NCI-H2107 treated with DMSO at 0.1 percent for 48 hours (cell line): Measurements from ENCODE around the gene MBNL1.

Experiments used
- DNase-seq: peaks from one replicate; lab custom pipeline; 2025; ENCODE audit not compliant: unreplicated experiment; lab: John Stamatoyannopoulos, UW

MBNL1 gene

DNA sequence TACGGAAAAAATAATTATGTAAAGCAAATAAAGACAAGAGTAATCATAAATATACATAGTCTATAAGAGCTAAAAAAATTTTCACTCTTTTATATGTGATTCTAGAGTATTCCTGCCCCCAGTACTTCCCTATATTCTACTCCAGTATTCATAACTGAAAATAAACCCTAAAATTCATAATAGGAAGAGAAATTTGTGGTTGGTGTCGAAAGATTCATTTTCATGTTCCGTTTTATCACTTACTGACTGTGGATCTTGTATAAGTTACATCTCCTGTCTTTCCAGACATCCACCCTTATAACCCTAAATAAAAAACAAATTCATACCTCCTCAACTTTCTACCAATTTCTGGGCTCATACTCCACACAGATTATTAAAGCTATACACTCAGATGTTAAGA, 16.0 kb upstream of the MBNL1 start:
- no peak for DNase-seq

DNA sequence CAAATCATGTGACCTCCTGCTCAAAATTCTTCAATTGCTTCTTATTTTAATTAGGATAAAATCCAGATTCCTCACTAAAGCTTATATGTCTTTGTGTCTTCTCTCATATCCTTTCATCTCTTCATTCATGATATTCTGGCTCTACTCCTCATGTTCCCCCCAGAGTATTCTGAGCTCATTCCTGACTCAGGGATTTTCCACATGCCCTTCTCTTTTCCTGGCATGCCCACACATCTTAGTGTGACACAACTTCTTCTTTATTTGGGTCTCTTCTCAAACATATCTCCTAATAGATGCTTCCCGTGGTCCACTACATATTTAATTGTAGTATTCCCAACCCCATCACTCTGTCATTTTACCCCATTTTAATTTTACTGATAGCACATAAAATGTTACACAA, 15.2 kb upstream of the MBNL1 start:
- no peak for DNase-seq

- DNase-seq = no peak
Observed at GRCh38 chr3:152254041-152254440, 14.7 kb upstream of the MBNL1 start.

DNA sequence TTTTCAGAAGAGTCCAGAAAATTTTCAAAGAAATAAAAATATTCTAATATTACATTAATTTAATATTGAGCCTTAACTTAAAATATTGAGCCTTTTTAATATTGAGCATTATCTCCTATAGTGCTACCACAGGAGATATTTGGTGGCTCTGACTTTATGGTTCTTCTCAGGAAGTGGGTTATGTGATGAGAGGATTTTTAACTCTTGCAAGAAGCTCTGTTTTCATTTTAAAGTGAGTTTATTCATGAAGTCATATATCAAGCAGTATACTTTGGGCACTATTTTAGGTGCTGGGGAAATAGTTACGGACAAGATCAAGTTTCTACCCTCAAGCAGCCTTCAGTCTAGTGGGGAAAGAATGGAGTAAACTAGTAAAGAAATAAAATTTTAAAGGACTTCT, 13.4 kb upstream of the MBNL1 start:
- no peak for DNase-seq

GRCh38 chr3:152256851-152257562, 11.7 kb upstream of the MBNL1 start:
- no peak for DNase-seq

DNA sequence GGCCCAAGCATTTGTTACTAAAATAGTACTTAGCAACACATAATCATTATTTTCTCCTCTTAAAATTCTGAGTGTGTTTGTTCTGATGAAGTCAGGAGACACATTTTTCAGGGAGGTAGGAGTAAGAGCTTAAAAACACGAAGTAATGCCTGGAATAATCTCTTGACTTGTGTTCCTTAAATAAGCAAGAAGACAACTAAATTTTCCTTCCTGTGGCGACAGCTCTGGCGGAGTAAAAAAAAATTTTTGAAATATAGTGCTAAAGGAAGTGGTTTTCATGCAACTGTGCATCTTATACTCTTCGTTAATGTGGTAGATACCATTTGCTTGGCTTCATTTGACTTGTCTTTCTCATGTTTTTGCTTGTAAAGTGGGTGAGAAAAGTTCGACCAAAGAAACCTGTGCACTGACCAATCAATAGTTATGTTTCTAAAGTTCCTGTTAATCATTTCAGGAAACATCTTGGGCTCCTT, 11.1 kb upstream of the MBNL1 start:
- DNase-seq = no peak

- DNase-seq = no peak
Observed at GRCh38 chr3:152258448-152259393, 10.0 kb upstream of the MBNL1 start.

DNA sequence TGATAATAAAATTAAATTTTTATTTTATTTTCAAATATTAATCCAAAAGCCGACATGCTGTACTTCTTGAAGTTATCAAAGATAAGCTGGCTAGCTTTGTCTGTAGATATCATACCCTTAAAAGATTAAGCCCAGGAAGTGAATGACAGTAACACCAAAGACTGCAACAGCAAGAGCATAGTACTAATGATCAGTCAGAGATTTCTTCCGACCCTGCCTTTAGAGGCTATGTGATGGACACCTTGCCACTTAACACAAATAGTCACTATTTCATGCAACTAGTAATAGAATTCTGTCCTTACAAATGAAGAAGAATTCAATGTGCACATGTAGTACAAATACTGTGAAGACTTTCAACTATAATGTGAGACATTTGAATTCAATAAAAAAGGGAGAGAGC, 9.3 kb upstream of the MBNL1 start:
- no peak for DNase-seq

DNA sequence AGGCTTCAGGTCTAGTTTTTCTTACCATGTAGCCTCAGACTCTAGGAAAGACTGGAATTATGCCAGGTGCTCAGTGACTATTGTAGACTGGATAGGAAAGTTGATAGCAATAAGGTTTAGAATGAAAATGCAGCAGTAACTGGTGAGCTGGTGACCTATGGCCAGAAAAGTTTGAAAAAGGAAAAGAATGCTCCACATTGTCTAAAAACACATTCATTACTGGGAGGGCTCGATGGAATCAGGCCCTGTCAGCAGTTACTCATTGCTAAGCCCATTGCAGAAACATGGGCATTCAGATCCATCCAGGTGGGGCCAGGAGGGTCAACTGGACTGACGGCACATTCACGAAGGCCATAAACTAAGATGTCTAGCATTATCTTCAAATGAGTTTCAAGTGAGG, 8.7 kb upstream of the MBNL1 start:
- no peak for DNase-seq

GRCh38 chr3:152260529-152260928, 8.2 kb upstream of the MBNL1 start:
- no peak for DNase-seq

GRCh38 chr3:152261329-152261728, 7.4 kb upstream of the MBNL1 start:
- DNase-seq = no peak

DNA sequence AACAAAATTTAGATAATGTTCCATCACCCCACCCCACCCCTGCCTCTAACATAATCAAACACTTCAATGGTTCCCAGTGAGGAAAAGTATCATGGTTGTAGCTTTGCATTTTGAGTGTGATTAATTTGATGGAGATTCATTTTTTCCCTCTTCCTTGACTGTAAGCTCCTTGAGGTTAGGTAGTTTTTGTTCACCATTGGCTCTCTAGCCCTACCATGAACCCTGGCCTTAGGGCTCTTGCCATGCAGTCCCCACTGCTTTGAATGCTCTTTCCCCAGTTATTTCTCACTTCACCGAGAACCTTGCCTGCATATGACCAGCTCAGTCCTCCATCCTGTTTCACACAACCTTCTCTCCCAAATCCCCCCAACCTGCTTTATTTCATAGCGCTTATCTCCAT, 5.0 kb upstream of the MBNL1 start:
- DNase-seq = no peak

DNA sequence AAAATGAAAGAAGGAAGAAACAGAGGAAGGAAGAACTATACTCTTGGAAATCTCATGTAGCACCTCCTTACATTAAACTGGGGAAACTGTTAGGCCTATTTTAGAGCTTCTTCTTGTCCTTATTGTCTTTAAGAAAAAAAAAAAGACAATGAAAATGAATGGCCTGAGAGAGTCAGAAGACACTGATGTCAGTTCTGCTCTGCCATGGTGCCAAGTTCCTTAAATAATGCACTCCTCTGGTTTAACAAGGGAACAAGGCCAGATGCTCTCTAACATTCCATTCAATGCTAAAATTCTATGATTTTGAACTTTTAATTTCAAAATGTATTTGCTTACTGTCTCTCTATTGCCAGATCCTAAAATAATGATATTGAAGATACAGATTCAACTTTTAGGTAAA, 4.4 kb upstream of the MBNL1 start:
- no peak for DNase-seq

- no peak for DNase-seq
Observed at GRCh38 chr3:152266221-152266995, 2.3 kb upstream of the MBNL1 start.

DNA sequence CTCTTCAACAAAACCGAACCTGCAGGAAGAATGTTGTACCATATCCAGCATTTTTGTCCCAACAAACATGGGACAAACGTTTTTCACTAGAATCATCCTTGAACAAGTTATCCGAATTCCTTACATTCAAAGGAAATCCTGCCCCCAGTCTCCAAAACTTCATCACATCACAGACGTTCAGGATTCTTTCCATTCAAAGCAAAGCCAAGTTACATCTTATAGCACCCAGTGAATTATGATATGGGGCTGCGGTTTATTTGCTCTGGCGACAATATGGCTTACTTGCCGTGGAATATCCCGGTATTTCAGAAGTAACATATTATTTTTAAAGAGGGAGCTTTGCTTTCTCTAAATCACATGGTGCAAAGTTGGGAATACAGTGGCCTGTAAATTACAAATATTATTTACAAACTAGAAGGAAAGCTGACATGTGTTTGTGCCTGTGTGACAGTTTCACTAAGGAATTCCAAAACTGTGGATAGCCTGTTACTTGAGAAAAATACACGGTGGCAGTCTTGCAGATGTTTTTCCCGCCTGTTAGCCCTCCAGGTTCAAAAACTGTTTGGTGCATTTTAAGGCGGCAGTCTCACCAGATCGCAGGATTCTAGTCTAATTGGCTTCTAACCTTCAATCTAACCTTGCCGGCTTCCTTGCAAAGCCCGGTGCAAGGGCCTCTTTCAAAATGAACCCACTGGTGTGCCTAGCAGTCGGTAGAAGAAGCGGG, 736 bp upstream of the MBNL1 start:
- DNase-seq = peak; percentile 55

DNA sequence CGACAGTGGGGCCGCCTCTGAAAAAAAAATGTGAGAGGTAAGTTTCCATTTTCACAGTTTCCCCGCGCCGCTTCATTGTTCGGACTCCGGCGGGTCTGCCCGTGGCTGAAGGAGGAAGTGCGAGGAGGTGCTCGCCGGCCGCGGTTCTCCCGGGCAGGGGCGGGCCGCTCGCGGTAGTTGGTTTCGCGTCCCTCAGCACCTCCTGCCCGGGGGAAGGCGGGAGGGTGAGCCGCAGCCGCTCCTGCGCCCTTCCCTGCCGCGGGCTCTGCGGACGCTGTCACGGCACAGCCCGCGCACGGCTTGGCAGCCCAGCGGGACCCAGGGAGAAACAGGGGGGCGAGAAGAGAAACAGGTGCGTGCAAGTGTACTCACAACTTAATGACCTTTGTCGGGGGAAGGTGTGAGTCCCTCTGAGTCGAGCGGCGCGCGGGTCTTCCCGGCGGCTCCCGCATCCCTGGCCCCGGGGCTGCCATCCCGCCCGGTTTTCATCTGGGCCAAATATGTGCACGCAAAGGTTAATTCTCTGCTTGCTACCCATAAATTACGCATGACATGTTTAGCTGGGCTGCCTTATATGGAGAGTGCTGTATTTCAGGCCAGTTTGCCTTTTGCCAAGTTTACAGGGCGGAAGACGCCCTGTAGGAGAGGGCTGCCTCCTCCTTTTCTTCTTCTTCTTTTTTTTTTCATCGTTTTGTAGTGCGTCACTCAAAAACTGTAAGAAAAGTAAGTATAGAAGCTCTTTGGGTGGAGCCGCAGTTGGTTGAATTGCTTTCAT, 514 bp downstream of the MBNL1 start:
- DNase-seq = peak; percentile 76

- DNase-seq = peak; percentile 83
Observed at GRCh38 chr3:152269831-152270734, 1.4 kb downstream of the MBNL1 start.

- no peak for DNase-seq
Observed at GRCh38 chr3:152270937-152271336, 2.2 kb downstream of the MBNL1 start.
